ENCODE measurements around the gene CCP110.

GRCh38 chr16:19525385-19525723 lies 1.6 kb downstream of the CCP110 start:
- TF ChIP-seq CTCF (IDR thresholded peaks at IDR 0.05), result no peak
- no peak for TF ChIP-seq POLR2AphosphoS5 (IDR thresholded peaks at IDR 0.05; ENCODE audit: low read depth, low read length)
